HCT116 (cell line): ENCODE results near the gene EIF3F. TPM values are rescaled to one million over a fixed set of nuclear protein-coding genes. Genes with fewer than 3 reads are reported as not detected.

Experiments
- ATAC-seq: fragments of 200-7000 bp; cut with Tn5 transposase; 2 replicates; pipeline ENCODE4 v1.9.1; 2020; ENCODE audit warnings: mild to moderate bottlenecking, moderate library complexity
- BruUV-seq: library from RNA; stranded (reverse); fragments of 400-500 nt; replicated peaks from 2 replicates; lab custom pipeline; 2021; lab: Mats Ljungman, UMichigan
- CTCF ChIA-PET: fragments of 300-600 bp; sonication (Branson Sonifier 250); formaldehyde crosslinking; loops from one replicate; lab custom pipeline; 2021; ENCODE audit warnings: antibody characterized with exemption; lab: Charles Lee
- POLR2A ChIA-PET: fragments of 300-600, 350-600 bp; sonication (Branson Sonifier 250); formaldehyde crosslinking; loops from one replicate; lab custom pipeline; 2021; ENCODE audit warnings: antibody characterized with exemption; lab: Charles Lee
- RAD21 ChIA-PET, 2 experiments: fragments of 300-600 bp; sonication (Branson Sonifier 250); formaldehyde crosslinking; loops; one replicate each; lab custom pipeline; 2023; ENCODE audit warnings: low total read pairs in 2 of 2; ENCODE audit not compliant: uncharacterized antibody in 2 of 2, unreplicated experiment in 2 of 2, low non-redundant PET in 1 of 2; lab: Charles Lee
- DNase-seq: peaks from one replicate; pipeline ENCODE4 v3.0.0-alpha.2; 2010; ENCODE audit warnings: low read depth, low spot score
- H2AFZ ChIP-seq: fragments of 200-600 bp; shearing (Covaris generic), sonication (generic); 2 replicates; pipeline ENCODE4 v1.6.1; 2017; ENCODE audit warnings: low read depth, mixed run types, mixed read lengths, antibody characterized with exemption, low read length; ENCODE audit not compliant: poor library complexity, severe bottlenecking
- H3K27ac ChIP-seq: 2 replicates; pipeline ENCODE4 v1.5.1; 2012; ENCODE audit warnings: low read depth, low read length
- H3K27me3 ChIP-seq: fragments of 200-600 bp; sonication (generic); 2 replicates; pipeline ENCODE4 v1.6.1; 2016; ENCODE audit warnings: mixed run types, low read length, mixed read lengths; ENCODE audit not compliant: insufficient read depth
- H3K36me3 ChIP-seq, 2 experiments: fragments of 200-500 bp in 1 of 2; fragments of 200-600 bp in 1 of 2; sonication (Bioruptor generic) in 1 of 2; sonication (generic) in 1 of 2; 2 replicates each; pipeline versions ENCODE4 v1.5.1 to v1.6.1; 2014 to 2016; ENCODE audit warnings: low read length in 2 of 2, inconsistent platforms in 1 of 2, mixed read lengths in 1 of 2, mixed run types in 1 of 2; ENCODE audit not compliant: insufficient read depth in 2 of 2, control insufficient read depth in 1 of 2
- H3K4me1 ChIP-seq, 2 experiments: fragments of 200-600 bp in 1 of 2; sonication (generic) in 1 of 2; 2 replicates each; pipeline versions ENCODE4 v1.5.1 to v1.6.1; 2012 to 2017; ENCODE audit warnings: low read length in 2 of 2, inconsistent platforms in 1 of 2, mild to moderate bottlenecking in 1 of 2, mixed read lengths in 1 of 2, mixed run types in 1 of 2, moderate library complexity in 1 of 2; ENCODE audit not compliant: insufficient read depth in 2 of 2, control insufficient read depth in 1 of 2
- H3K4me2 ChIP-seq: fragments of 200-600 bp; sonication (generic); 2 replicates; pipeline ENCODE4 v1.6.1; 2017; ENCODE audit warnings: mixed run types, low read length, mixed read lengths
- H3K4me3 ChIP-seq, 2 experiments: fragments of 200-600 bp in 1 of 2; sonication (generic) in 1 of 2; replicated peaks in 1 of 2; 2 replicates each; pipeline ENCODE4 v1.5.1; 2011 to 2016; ENCODE audit warnings: low read length in 2 of 2, control low read depth in 1 of 2, low read depth in 1 of 2, mild to moderate bottlenecking in 1 of 2, mixed read lengths in 1 of 2, mixed run types in 1 of 2
- H3K79me2 ChIP-seq: fragments of 200-600 bp; sonication (generic); 2 replicates; pipeline ENCODE4 v1.6.1; 2017; ENCODE audit warnings: mild to moderate bottlenecking, mixed run types, low read length, moderate library complexity, mixed read lengths; ENCODE audit not compliant: insufficient read depth
- H3K9ac ChIP-seq: fragments of 200-600 bp; sonication (generic); 2 replicates; pipeline ENCODE4 v1.6.1; 2016; ENCODE audit warnings: low read length, mixed read lengths
- H3K9me2 ChIP-seq: fragments of 200-600 bp; sonication (generic), shearing (Covaris generic); 2 replicates; pipeline ENCODE4 v1.6.1; 2017; ENCODE audit warnings: mixed run types, mild to moderate bottlenecking, moderate library complexity; ENCODE audit not compliant: insufficient read depth
- H3K9me3 ChIP-seq, 2 experiments: fragments of 200-500 bp in 1 of 2; fragments of 200-600 bp in 1 of 2; sonication (Bioruptor generic) in 1 of 2; sonication (generic) in 1 of 2; 2 replicates each; pipeline ENCODE4 v1.6.1; 2014 to 2017; ENCODE audit warnings: low read length in 2 of 2, mixed read lengths in 2 of 2, inconsistent platforms in 1 of 2, low read depth in 1 of 2, mild to moderate bottlenecking in 1 of 2, mixed run types in 1 of 2, moderate library complexity in 1 of 2; ENCODE audit not compliant: control insufficient read depth in 1 of 2, insufficient read depth in 1 of 2
- H4K20me1 ChIP-seq: fragments of 200-600 bp; sonication (generic), shearing (Covaris generic); 2 replicates; pipeline ENCODE4 v1.6.1; 2017; ENCODE audit warnings: mixed run types, mild to moderate bottlenecking, moderate library complexity; ENCODE audit not compliant: insufficient read depth
- CBX3 ChIP-seq: IDR thresholded peaks from 2 replicates; pipeline ENCODE4 v1.6.1; 2012; ENCODE audit warnings: low read depth
- CEBPB ChIP-seq: IDR thresholded peaks from 2 replicates; pipeline ENCODE4 v1.6.1; 2012; ENCODE audit warnings: low read depth
- EGR1 ChIP-seq: IDR thresholded peaks from 2 replicates; pipeline ENCODE4 v1.6.1; 2012; ENCODE audit warnings: low read depth
- ELF1 ChIP-seq: IDR thresholded peaks from 2 replicates; pipeline ENCODE4 v1.6.1; 2012; ENCODE audit warnings: low read depth, borderline replicate concordance
- EZH2 ChIP-seq: fragments of 200-600 bp; sonication (generic); IDR thresholded peaks from 2 replicates; pipeline ENCODE4 v1.6.1; 2017; ENCODE audit warnings: antibody characterized with exemption, mixed run types
- EZH2phosphoT487 ChIP-seq: fragments of 200-600 bp; IDR thresholded peaks from 2 replicates; pipeline ENCODE4 v1.6.1; 2018; ENCODE audit warnings: antibody characterized with exemption, borderline replicate concordance
- FOSL1 ChIP-seq: IDR thresholded peaks from 2 replicates; pipeline ENCODE4 v1.6.1; 2012; ENCODE audit warnings: low read depth
- JUND ChIP-seq: IDR thresholded peaks from 2 replicates; pipeline ENCODE4 v1.6.1; 2012
- POLR2A ChIP-seq: IDR thresholded peaks from 2 replicates; pipeline ENCODE4 v1.7.0; 2011; ENCODE audit warnings: borderline replicate concordance; ENCODE audit not compliant: insufficient read depth, insufficient read length; ENCODE audit errors: extremely low read depth
- POLR2AphosphoS5 ChIP-seq: IDR thresholded peaks from 2 replicates; pipeline ENCODE4 v1.6.1; 2011; ENCODE audit warnings: mild to moderate bottlenecking, low read depth, low read length, moderate library complexity
- SIN3A ChIP-seq: IDR thresholded peaks from 2 replicates; pipeline ENCODE4 v1.6.1; 2012; ENCODE audit warnings: low read depth
- SP1 ChIP-seq: IDR thresholded peaks from 2 replicates; pipeline ENCODE4 v1.6.1; 2012; ENCODE audit warnings: low read depth
- SRF ChIP-seq: IDR thresholded peaks from 2 replicates; pipeline ENCODE4 v1.6.1; 2012; ENCODE audit warnings: low read depth
- YY1 ChIP-seq: IDR thresholded peaks from 2 replicates; pipeline ENCODE4 v1.6.1; 2011; ENCODE audit warnings: low read length, low read depth, moderate library complexity, mild to moderate bottlenecking; ENCODE audit not compliant: insufficient replicate concordance; ENCODE audit errors: extremely low read depth
- ZFX ChIP-seq: fragments of 450-650 bp; IDR thresholded peaks from 2 replicates; pipeline ENCODE4 v1.6.1; 2017
- ZNF274 ChIP-seq: fragments of 200-500 bp; sonication (Bioruptor generic); IDR thresholded peaks from 2 replicates; pipeline ENCODE4 v1.6.1; 2014; ENCODE audit warnings: mild to moderate bottlenecking, low read depth, low read length, inconsistent platforms
- intact Hi-C: fragments of 100-400 bp; cut with micrococcal nuclease; formaldehyde crosslinking; loops from 2 replicates; pipeline ENCODE4 v1.10.0; 2022
- total RNA-seq: library from RNA; stranded (reverse); gene quantifications from one replicate; pipeline ENCODE4 v1.2.1, GENCODE V29; 2021; ENCODE audit not compliant: unreplicated experiment
- TF ChIP-seq, protein P1 (sequence below): IDR thresholded peaks from 2 replicates; pipeline ENCODE4 v1.6.1; 2012
- TF ChIP-seq, protein P2 (sequence below): IDR thresholded peaks from 2 replicates; pipeline ENCODE4 v1.6.1; 2012
- TF ChIP-seq, protein P3 (sequence below): IDR thresholded peaks from 2 replicates; pipeline ENCODE4 v1.6.1; 2012; ENCODE audit warnings: low read depth

Gene EIF3F
- total RNA-seq, 1 experiment from 2014 or later: 313 TPM

DNA sequence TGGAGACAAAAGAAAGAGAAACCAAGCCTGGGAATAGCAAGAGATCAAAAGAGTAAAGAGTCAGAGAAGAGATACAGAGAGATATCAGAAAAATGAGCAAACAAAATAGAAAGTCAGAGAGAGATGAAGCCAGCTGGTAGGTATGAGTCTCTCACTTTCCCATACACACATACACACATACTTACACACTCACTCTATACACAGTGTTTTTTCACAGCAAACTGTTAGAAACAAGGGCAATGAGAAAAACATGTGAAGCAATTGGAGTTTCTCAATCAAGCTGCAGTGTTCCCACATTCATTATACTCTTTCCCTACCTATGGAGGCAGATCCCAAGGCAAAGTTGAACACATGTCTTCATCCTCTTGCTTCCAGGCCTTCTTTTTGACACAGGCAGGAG lies 19.3 kb upstream of the EIF3F start:
- ATAC-seq: no peak
- no peak overlapping the region for H2AFZ ChIP-seq
- no peaks in the 10 kb centered on the region for H3K4me1 ChIP-seq
- RAD21 ChIA-PET: no interaction called here
- no peak overlapping the region for H3K4me3 ChIP-seq
- H3K36me3 ChIP-seq: no peaks in the 10 kb centered on the region
- H3K9me2 ChIP-seq: no peaks in the 10 kb centered on the region
- CTCF ChIA-PET: no interaction called here
- H3K9ac ChIP-seq: no peak overlapping the region
- POLR2A ChIA-PET: no interaction called here
- intact Hi-C loops: no loop called here
- DNase-seq: no peak
- peaks cover 34% of the 10 kb centered on the region; the same call in 1 of the 2 replicates for H3K27me3 ChIP-seq
- no TSS peak for BruUV-seq
- H4K20me1 ChIP-seq: no peaks in the 10 kb centered on the region
- H3K27ac ChIP-seq: no peak overlapping the region
- H3K4me2 ChIP-seq: no peak overlapping the region
- no peaks in the 10 kb centered on the region for H3K9me3 ChIP-seq
- no peak for TF ChIP-seq CBX3
- no peak for TF ChIP-seq ELF1
- TF ChIP-seq SIN3A: no peak
- TF ChIP-seq, protein P1, sequence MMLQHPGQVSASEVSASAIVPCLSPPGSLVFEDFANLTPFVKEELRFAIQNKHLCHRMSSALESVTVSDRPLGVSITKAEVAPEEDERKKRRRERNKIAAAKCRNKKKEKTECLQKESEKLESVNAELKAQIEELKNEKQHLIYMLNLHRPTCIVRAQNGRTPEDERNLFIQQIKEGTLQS: no peak
- no peak for TF ChIP-seq ZFX
- no peak for TF ChIP-seq JUND
- no peak for TF ChIP-seq EZH2phosphoT487
- no peak for TF ChIP-seq SP1
- no peak for TF ChIP-seq SRF
- TF ChIP-seq CEBPB: no peak
- no peak for TF ChIP-seq FOSL1
- no peak for TF ChIP-seq ZNF274
- TF ChIP-seq POLR2A: no peak
- no peak for TF ChIP-seq EZH2
- TF ChIP-seq, protein P2, sequence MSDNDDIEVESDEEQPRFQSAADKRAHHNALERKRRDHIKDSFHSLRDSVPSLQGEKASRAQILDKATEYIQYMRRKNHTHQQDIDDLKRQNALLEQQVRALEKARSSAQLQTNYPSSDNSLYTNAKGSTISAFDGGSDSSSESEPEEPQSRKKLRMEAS: no peak
- TF ChIP-seq, protein P3, sequence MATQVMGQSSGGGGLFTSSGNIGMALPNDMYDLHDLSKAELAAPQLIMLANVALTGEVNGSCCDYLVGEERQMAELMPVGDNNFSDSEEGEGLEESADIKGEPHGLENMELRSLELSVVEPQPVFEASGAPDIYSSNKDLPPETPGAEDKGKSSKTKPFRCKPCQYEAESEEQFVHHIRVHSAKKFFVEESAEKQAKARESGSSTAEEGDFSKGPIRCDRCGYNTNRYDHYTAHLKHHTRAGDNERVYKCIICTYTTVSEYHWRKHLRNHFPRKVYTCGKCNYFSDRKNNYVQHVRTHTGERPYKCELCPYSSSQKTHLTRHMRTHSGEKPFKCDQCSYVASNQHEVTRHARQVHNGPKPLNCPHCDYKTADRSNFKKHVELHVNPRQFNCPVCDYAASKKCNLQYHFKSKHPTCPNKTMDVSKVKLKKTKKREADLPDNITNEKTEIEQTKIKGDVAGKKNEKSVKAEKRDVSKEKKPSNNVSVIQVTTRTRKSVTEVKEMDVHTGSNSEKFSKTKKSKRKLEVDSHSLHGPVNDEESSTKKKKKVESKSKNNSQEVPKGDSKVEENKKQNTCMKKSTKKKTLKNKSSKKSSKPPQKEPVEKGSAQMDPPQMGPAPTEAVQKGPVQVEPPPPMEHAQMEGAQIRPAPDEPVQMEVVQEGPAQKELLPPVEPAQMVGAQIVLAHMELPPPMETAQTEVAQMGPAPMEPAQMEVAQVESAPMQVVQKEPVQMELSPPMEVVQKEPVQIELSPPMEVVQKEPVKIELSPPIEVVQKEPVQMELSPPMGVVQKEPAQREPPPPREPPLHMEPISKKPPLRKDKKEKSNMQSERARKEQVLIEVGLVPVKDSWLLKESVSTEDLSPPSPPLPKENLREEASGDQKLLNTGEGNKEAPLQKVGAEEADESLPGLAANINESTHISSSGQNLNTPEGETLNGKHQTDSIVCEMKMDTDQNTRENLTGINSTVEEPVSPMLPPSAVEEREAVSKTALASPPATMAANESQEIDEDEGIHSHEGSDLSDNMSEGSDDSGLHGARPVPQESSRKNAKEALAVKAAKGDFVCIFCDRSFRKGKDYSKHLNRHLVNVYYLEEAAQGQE: no peak
- no peak for TF ChIP-seq POLR2AphosphoS5
- TF ChIP-seq YY1: no peak
- TF ChIP-seq EGR1: no peak
- no peaks in the 10 kb centered on the region for H3K79me2 ChIP-seq
